ENCODE results near the gene KLF16. TPM values are rescaled to one million over a fixed set of nuclear protein-coding genes. Genes with fewer than 3 reads are reported as not detected.
"Not testable (repeated sequence)": the region's sequence is repeated elsewhere in the genome, so short reads cannot be mapped to it uniquely, and the experiment has no call there.

KLF16 gene
- total RNA-seq, 1 donor from 2014 or later, result 18.9 TPM

DNA sequence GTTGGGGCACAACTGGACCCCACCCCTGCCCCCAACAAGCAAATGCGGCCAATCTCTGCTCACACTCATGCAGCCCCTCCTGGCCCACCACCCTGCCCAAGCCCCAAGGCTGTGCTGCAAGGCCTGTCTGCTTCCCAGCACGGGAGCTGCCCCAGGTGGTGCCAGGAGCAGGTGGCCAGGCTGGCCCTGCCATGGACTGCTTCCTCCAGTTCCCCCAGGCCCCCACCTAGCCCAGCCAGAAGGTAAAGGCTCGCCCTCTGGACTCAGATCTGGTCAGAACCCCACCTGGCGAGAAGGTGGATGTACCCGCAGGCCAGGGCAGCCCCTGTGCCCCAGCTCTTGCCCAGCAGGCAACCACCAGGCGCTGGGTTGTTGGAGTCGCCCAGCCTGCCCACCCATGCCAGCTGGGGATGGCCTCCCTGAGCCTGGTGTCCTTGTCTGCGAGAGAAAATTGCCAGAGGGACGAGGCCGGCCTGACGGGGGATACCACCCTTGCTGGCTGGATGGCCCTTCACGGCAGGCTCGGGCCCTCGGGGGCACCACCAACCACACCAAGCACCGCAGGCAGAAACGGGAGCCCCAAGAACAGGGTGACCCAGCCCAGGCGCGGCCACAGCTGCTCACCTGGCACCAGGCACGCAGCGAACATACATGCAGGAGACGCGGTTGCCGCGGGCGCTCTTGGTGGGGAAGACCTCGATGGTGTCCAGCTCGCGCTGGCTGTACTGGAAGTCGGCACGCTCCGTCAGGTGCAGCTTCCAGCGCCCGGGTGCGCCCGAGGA lies 17.4 kb upstream of the KLF16 start:
- Mint-ChIP-seq H3K4me1 (peaks cover 33% of the 10 kb centered on the region), H3K27me3 (ENCODE audit: low read depth) (no peaks in the 10 kb centered on the region), H3K9me3 (no peaks in the 10 kb centered on the region), H3K36me3 (ENCODE audit: low read depth) (peaks cover 2% of the 10 kb centered on the region), H3K4me3 (no peak overlapping the region), H3K27ac (ENCODE audit: unreplicated experiment) (no peak overlapping the region)
- no peak for DNase-seq (ENCODE audit: low read depth, low spot score)
- TF ChIP-seq, protein P1, sequence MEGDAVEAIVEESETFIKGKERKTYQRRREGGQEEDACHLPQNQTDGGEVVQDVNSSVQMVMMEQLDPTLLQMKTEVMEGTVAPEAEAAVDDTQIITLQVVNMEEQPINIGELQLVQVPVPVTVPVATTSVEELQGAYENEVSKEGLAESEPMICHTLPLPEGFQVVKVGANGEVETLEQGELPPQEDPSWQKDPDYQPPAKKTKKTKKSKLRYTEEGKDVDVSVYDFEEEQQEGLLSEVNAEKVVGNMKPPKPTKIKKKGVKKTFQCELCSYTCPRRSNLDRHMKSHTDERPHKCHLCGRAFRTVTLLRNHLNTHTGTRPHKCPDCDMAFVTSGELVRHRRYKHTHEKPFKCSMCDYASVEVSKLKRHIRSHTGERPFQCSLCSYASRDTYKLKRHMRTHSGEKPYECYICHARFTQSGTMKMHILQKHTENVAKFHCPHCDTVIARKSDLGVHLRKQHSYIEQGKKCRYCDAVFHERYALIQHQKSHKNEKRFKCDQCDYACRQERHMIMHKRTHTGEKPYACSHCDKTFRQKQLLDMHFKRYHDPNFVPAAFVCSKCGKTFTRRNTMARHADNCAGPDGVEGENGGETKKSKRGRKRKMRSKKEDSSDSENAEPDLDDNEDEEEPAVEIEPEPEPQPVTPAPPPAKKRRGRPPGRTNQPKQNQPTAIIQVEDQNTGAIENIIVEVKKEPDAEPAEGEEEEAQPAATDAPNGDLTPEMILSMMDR (conservative IDR thresholded peaks at IDR 0.05), result no peak

DNA sequence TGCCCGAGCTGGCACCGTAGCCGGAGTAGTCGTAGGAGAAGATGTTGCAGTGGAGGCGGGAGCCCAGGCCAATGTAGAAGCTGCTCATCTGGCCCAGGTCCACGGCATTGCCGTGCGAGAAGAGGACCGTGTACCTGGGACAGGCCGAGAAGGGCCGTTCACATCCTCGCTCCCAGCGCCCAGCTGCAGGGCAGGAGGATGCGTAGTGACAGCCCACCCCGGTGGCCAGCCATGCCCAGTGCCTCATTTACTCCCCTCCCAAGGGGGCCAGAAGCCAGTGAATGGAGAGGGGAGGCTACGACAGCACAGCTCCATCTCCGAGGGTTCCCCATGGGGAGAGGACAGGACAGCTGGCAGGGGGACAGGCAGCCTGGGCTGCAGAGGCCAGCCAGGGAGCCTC lies 16.6 kb upstream of the KLF16 start:
- not testable (repeated sequence) for H3K9me3 Mint-ChIP-seq; H3K27me3 Mint-ChIP-seq (ENCODE audit: low read depth); H3K27ac Mint-ChIP-seq (ENCODE audit: unreplicated experiment); H3K36me3 Mint-ChIP-seq (ENCODE audit: low read depth); DNase-seq (ENCODE audit: low read depth, low spot score)
- peaks cover 39% of the 10 kb centered on the region for H3K4me1 Mint-ChIP-seq
- H3K4me3 Mint-ChIP-seq, result peak overlapping the region; percentile 19

DNA sequence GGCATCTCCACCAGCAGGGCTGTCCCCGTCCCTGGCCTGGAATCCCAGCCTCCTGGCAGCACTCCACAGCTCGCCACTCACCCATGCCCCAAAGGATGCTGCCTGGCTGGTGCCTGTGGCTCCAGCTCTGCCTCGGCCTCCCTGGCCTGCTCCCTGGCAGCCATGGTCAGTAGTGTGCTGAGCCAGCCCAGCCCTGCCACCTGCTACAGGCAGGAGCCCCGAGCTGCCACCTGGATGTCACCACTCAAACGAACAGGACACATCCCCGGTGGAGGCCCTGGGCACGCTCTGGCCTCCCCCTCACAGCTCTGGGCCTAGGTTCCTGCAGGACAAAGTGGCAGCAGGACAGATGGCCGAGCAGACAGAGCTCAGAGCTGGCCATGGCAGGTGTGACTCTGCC lies 15.2 kb upstream of the KLF16 start:
- not testable (repeated sequence) for H3K9me3 Mint-ChIP-seq; H3K36me3 Mint-ChIP-seq (ENCODE audit: low read depth); H3K27me3 Mint-ChIP-seq (ENCODE audit: low read depth); H3K4me3 Mint-ChIP-seq; DNase-seq (ENCODE audit: low read depth, low spot score); H3K27ac Mint-ChIP-seq (ENCODE audit: unreplicated experiment)
- H3K4me1 Mint-ChIP-seq, result peaks cover 40% of the 10 kb centered on the region

DNA sequence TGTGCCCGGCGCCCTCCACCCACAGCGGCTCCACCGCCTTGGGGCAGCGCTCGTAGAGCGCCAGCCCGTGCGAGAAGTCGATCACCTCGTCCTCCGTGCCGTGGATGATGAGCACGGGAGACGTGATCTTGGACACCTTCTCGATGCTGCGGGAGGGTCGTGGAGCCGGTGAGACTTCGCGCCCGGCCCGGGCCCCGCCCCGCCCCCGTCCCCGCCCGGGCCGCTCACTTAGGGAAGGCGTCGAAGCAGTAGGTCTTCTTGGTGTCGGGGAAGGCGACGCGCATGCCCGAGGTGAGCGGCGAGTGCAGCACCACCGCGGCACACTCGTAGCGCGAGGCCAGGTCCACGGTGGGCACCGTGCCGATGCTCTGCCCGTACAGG lies 13.9 kb upstream of the KLF16 start:
- not testable (repeated sequence) for H3K36me3 Mint-ChIP-seq (ENCODE audit: low read depth); H3K9me3 Mint-ChIP-seq; H3K27me3 Mint-ChIP-seq (ENCODE audit: low read depth); DNase-seq (ENCODE audit: low read depth, low spot score); H3K4me3 Mint-ChIP-seq; H3K27ac Mint-ChIP-seq (ENCODE audit: unreplicated experiment)
- H3K4me1 Mint-ChIP-seq, result peaks cover 27% of the 10 kb centered on the region

DNA sequence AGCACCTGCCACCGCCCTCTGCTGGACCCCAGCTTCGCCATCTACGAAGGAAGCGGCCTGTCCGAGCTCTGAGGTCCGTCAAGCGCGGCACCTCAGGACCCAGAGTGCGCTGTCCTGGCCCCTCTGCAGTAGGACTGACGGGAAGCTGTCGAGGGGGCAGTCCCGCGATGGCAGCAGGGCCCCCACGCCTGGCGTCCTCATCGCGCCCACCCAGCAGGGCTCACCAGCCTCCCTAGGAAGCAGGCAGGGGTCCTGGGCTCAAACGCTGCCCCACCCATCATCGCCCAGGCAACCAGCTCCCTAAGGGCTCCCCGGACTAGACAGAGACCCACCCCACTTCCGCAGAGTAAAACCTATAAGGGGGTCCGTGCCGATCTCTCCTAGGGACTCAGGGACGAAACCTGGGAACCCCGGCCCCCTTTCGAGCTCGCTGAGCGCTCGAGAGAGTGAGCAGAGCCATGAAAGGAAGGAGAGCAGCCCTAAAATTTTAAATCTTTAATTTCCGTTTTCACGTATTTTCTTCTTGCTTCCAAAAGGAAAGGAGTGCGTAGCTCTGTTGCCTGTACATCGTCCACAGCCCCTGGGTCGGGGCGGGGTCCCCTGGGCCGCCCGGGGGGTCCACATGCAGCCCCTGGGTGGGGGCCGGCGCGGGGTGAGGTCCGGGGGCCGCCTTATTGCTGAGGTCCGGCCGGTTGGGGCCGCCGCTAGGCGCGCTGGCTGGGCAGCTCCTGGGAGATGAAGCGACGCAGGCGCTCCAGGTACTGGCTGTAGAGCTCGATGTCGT lies 13.3 kb upstream of the KLF16 start:
- DNase-seq (ENCODE audit: low read depth, low spot score); H3K27me3 Mint-ChIP-seq (ENCODE audit: low read depth); H3K9me3 Mint-ChIP-seq; H3K36me3 Mint-ChIP-seq (ENCODE audit: low read depth): not testable (repeated sequence)
- peak overlapping the region; percentile 91 for H3K27ac Mint-ChIP-seq (ENCODE audit: unreplicated experiment)
- H3K4me1 Mint-ChIP-seq, result peaks cover 24% of the 10 kb centered on the region
- peak overlapping the region; percentile 94 for H3K4me3 Mint-ChIP-seq

DNA sequence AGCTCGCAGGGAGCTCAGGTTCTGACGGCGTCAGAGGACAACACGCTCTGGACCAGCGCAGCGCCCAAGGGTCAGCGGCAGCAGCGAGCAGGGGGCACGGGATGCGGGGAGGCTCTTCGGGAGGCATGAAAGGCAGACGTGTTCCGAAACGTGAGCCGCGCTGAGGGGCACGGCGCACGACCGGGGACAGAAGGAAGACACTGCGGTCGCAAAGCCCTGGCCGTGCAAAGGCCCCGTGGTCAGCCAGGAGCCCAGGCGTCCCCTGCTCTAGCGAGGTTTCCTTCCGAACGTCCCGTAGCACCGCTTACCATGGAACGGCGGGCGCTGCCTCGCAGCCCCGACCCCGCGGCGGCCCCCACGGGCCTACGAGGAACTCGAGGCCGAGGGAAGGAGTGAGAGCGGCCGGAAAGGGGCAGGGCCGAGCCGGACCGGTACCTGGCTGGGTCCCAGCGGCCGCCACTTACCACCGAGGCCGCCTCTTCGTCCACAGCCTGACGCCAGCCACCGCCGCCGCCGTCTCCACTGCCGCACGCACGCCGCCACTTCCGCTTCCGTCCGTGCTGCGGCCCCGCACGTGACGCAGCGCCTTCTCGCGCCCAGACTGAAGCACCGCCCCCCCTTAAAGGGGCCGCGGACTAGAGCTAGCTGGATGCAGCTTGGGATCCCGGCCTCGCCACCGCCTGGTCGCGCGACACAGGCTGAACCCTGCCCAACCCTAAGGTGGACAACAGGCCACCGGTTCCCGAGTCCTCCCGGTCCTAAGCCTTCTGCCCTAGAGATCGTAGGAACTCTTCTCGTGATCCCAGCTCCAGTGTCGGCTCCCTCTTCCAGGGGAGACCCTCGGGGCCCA lies 12.5 kb upstream of the KLF16 start:
- Mint-ChIP-seq H3K36me3 (ENCODE audit: low read depth) (peaks cover 2% of the 10 kb centered on the region), H3K4me1 (peaks cover 24% of the 10 kb centered on the region), H3K9me3 (no peaks in the 10 kb centered on the region), H3K4me3 (peak overlapping the region; percentile 94), H3K27ac (ENCODE audit: unreplicated experiment) (peak overlapping the region; percentile 97), H3K27me3 (ENCODE audit: low read depth) (no peaks in the 10 kb centered on the region)
- DNase-seq (ENCODE audit: low read depth, low spot score), result peak; percentile 82
- TF ChIP-seq, protein P1 (conservative IDR thresholded peaks at IDR 0.05), result peak; percentile 19

DNA sequence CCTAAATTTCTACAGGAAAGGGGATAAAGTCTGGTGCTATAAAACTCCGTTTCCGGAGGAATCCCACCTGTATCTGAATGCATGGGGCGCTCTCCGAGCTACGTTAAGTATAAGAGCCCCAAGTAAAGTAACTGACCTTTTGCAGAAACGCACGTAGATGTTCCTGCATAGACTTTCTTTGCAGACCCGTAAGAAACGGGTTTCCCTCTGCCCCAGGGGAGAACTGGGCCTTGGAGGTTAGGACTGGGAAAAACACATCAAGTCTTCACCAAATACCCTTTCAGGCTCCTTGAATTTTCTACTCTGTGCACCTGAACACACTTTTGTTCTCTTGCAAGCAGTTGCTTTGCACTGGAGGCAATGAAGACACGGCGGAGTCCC lies 11.9 kb upstream of the KLF16 start:
- H3K4me1 Mint-ChIP-seq, result peaks cover 24% of the 10 kb centered on the region
- not testable (repeated sequence) for H3K27me3 Mint-ChIP-seq (ENCODE audit: low read depth); H3K36me3 Mint-ChIP-seq (ENCODE audit: low read depth); H3K9me3 Mint-ChIP-seq; DNase-seq (ENCODE audit: low read depth, low spot score)
- peak overlapping the region; percentile 94 for H3K4me3 Mint-ChIP-seq
- peak overlapping the region; percentile 97 for H3K27ac Mint-ChIP-seq (ENCODE audit: unreplicated experiment)
